GF-D8 (cell line): ENCODE data around the gene CLTCL1.
"Not testable (repeated sequence)": the region's sequence is repeated elsewhere in the genome, so short reads cannot be mapped to it uniquely, and the experiment has no call there.

Experiments used
- DNase-seq: peaks from one replicate; lab custom pipeline; 2025; lab: John Stamatoyannopoulos, UW

The CLTCL1 gene

DNA sequence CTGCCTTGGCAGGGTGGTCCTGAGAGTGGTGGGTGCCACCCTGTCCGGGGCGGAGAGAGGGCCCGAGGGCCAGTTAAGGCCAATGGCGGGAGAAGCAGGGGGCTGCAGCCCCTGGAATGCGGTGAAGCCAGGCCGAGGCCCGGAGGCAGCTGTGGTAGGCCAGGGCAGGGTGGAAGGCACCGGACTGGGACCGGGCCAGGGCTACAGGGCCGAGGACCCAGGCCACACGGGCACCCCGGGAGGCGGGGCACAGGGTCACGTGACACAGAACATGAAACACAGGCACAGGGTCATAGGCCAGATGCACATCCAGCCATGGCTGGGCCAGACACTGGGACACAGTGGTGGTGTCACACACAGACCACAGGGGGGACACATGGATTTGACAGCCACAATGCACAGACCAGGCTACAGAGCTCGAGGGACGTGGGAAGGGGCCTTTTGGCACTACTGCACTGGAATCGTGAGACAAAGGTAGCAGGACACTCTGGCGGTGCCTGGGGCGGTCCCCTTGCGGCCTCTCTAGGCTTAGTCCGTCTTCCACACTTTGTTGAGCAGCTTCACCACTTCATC, 115.8 kb downstream of the CLTCL1 start:
- no peak for DNase-seq

DNA sequence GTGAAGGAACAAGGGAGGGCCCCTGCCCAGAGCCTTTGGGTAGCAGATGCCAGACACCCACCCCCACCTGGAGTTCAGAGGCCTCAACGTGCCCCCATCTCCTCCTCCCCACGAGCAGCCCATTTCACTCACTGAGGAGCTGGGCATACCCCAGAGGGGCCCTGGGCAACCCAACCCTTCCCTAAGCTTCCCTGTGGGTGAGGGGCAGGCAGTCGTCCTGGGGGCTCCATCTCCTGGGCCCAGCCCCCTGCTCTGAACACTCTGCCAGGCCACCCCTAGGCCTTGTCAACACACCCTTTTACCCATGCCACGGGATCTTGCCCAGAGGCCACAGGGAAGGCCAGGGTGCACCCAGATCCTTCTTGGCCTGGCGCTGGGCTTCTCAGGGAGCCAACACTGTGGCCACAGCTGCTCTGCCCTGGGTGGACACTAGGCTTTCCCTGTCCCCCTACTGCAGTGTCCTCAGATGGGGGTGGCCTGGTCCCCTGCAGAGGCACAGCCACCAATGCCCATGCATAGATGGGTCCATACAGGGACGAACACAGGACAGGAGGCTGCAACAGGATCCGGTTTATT, 116.4 kb downstream of the CLTCL1 start:
- no peak for DNase-seq

DNA sequence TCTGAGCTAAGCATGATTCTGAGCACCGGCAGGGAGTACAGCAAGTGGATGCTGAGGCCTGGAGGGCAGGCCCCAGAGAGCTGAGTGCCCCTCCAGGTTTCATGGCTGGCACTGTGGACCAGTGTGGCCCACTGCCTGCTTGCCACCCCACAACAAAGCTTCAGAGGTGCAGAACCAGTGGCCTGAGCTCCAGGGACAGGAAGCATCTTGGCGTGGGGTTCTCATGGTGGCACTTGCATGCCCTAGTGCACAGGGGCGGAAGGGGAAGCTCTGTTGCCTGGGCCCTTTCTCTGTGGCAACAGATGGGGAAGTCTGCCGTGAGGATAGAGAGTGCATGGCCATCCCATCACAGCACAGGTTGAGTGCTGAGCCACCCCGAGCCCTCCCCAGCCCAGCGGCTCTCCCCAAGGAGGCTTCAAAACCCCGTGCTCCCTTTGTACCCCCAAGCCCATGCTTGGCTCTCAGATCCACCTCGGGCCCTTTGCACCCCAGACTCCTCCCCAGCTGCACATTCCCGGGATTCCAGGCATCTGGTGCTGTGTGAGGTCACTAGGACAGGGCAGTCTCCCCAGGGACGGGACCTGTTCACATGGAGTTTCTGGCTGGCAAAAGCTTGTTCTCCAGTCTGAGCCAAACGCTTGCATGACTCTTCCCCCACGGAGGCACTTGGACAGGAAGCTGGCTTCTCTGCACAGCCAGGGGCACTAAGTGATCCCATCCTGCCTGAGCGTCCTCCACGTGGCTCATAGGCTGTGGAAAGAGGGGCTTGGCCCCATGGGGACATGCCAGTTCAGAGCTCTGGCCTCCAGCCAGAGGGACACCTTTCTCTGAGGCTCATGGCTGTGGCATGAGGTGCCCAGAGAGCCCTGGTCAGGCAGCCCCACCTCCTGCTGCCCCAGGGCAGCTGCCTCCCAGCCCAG, 117.2 kb downstream of the CLTCL1 start:
- DNase-seq, result peak; percentile 61

DNA sequence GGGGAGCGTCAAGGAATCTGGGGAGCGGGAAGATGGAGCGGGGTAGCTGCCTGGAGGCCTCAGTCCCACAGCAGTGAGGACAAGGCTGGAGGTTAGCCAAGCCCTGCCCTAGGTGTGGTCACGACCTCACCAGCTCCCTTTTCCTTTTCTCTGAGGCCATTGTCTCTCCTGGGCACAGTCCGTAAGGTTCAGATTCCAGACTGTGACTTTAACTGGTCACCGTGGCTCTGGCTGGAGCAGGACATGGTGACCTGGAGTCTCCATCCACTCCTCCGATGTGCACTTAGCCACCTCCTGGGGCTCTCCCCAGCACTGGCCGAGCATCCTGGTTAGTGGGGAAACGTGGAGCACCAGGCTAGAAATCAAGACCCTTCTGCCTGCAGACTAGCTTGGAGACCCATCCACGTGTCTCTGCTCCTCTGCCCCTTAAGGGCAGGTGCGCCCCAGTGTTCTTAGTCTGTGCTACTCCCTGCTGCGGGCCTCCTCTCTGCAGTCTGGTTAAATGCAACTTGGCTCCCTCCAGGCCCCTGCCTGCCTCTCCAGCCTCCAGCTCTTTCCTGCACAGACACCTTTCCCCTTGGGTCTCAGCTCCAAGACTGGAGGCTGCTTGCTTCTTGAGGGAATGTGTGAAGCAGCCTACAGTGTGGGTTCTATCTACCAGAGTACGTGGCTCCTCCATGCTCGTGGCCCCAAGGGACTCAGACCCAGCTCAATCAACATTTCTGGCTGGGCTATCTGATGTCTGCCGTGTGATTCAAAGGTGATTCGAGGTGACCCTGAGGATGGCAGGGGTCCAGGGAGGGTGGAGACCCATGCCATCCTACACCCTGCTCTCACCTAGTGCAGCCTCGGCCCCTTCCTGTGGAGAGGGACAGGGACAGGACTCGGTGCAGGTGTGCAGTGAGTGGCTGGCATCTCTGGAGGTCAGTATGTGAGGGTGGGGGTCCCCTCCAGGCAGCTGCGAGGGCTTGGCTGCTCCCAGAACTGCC, 118.2 kb downstream of the CLTCL1 start:
- DNase-seq, result no peak

DNA sequence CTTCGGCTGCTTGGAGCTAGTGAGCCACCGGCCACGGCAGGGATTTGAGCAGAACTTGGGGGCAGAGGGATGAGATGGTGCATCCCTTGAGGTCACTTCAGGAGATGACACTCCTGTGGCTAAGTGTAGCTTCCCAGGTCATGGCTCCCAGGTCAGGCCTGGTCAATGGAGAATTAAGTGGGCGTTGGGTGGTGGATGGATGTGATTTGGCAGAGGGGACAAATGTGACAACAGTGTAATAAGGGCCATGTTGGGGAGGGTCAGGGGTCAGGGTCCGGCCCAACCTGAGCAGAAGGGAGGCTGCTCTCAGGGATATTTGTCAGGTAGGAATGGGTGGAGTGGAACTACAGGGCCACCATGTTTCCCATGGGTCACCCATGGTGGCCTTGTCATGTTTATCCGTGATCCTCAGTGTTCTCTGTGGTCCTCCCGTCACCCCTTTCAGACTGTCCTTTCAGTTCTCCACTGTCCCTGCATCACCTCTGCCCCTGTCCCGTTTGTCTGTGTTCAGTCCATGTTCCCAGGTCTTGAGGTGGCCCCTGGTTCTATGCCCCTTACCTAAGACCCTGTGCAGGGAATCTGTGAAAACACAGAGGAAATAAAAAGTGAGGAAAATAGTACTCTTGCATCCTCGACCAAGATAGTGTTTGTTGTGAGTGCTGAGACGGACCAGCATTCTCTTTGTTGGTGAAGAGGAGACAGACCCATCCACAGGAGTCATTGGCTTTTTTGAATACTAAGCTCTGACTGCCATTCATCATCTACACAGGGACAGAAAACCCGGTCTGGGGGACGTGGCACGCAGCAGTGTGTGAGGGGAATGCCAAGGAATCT, 119.1 kb downstream of the CLTCL1 start:
- DNase-seq, result no peak

DNA sequence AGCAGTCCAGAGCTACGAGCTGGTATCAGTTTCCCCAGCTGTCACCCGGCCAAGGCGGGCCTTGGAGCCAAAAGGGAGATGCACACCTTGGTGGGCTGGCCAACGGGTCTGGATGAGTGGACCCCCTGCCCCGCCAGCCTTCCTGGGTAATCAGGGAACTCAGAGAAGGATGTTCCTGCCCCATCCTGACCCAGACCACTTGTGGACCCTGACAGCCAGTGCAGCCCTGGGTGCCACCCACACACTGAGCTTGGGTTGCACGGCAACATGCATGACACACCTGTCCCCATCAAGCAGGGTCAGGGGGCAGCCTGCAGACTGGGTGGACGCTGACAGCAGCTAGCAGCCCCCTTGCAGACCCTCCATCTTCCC, 121.6 kb downstream of the CLTCL1 start:
- DNase-seq, result no peak

DNA sequence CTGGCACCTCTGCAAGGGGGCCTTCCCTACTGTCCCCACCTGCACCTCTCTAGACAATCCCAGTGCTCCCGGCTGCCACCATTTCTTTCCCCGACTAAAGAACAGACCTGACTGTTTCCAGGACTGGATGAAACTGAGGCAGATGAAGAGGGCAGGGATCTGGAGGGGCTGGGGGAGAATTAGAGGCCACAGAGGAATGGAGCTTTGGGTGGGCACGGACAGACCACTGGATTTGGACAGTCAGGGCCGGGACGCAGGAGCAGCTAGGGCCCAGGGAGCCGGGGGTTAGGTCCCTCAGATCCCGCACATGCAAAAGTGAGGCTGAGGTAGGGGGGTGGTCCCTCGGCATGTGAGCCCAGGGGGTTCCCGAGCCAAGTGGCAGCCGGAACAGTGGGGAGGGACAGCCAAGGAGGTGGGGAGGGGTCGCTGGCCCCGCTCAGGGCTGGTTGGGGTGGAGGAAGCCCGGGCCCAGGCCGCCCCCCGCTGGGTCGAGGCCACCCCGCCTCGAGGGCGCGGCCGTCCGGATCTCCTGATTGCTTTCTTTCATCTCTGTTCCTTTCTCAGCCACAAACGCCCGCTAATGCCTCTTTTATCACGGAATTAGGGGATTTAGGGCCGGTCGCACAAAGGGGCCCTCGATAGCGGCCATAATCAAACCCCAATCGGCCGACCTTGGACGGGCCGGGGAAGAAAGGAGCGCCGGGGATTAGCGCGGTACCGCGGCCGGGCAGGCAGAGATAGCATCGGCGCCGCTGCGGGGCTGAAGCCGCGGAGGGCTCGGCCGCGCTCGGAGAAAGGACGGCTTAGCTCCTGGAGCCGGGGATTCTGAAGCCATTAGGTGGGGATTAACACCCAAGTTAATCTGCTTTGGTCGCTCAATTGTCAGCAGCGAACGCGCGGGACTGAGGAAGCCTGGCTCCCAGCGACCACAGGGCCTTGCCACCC, 122.2 kb downstream of the CLTCL1 start:
- DNase-seq, result no peak

DNA sequence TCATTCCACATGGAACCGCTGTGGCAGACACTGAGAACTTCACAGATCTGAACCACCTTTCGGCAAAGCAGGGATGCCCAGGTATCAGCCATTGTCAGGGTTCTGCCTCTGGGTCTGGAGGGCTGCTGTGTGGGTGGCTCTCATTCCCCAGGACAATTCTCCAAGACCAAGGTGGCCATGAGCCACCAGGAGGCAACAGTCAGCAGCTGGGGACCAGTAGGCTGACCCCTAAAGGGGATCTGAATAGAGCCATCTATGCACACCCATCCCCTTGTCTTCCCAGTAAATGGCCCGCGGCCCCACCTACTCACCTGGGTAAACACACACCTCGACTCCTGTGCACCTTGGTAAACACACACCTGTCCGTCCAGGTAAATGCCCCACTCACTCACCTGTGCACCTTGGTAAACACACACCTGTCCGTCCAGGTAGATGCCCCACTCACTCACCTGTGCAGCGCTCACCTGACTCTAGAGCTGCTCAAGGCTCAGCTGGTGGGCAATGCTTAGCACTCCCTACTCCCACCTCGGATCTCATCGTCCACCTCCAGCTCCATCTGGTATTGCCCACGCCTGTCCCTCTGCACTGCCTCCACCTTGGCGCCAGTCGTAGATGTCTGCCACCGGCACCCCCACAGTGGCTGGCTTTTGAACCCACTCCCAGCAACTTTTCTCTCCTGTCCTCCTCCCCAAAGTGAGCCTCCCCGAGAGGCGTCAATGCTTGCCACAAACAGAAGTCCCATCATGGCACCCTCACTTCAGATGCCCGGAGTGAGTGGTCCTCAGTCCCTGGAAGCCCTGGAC, 123.2 kb downstream of the CLTCL1 start:
- DNase-seq, result no peak

DNA sequence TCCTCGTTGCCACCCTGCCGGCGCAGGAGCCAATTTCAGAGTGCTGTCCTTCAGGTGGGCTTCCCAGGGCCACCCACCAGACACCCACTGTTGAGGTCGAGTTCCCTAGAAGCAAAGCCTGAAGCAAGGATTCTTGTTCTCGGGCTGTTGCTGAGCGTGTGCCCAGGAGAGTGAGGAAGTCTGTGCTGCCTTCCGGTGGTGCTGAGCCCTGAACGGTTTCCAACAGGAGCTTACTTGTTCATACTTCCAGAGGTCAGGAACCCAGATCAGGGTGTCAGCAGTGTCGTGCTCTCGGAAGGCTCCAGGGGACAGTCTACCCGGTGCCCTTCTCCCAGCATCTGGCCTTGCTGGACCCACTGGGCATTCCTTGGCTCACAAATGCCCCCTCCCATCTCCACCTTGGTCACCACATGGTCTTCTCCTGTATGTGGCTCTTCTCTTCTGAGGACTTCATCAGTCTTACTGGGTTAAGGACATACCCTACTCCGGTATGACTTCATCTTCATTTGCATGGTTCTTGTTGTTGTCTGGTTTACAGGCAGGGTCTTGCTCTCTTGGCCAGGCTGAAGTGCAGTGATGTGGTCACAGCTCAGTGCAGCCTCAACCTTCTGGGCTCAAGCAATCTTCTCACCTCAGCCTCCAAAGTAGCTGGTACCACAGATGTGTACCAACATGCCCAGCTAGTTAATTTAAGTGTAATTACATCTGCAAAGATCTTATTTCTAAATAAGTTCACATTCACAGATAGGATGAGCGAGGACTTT, 124.2 kb downstream of the CLTCL1 start:
- DNase-seq, result no peak

DNA sequence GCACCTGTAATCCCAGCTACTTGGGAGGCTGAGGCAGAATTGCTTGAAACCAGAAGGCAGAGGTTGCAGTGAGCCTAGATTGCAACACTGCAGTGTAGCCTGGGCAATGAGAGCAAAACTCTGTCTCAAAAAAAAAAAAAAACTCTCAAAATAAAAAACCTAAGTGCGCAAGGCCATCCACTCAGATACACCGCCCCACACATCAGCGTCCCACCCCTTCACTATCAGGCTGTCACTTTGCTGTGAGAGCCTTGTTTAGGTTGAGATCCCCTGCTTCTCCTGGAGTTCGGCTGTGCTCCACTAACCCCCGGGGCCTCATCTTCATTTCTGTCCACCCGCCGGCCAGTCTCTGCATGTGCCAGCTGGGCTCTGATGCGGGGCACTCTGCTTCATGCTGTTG, 125.1 kb downstream of the CLTCL1 start:
- DNase-seq, result no peak

DNA sequence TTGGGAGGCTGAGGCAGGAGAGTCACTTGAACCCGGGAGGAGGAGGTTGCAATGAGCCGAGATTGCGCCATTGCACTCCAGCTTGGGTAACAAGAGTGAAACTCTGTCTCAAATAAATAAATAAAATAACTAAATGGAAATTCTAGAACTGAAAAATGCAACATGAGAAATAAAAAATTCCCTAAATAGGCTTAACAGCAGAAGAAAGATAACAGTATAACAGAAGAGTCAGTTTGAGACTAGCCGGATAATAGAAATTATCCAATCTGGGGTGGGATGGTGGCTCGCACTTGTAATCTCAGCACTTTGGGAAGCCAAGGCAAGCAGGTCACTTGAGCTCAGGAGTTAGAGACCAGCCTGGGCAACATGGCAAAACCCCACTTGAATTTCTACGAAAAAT, 127.1 kb downstream of the CLTCL1 start:
- DNase-seq, result no peak

DNA sequence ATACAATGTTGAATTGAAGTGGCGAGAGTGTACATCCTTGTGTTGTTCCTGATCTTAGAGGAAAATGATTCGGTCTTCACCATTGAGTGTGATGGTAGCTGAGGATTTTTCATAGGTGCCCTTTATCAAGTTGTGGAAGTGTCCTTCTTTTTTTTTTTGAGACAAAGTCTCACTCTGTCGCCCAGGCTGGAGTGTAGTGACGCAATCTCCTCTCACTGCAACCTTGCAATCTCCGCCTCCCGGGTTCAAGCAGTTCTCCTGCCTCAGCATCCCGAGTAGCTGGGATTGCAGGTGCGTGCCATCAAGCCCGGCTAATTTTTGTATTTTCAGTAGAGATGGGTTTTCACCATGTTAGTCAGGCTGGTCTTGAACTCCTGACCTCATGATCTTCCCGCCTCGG, 132.9 kb downstream of the CLTCL1 start:
- not testable (repeated sequence) for DNase-seq

DNA sequence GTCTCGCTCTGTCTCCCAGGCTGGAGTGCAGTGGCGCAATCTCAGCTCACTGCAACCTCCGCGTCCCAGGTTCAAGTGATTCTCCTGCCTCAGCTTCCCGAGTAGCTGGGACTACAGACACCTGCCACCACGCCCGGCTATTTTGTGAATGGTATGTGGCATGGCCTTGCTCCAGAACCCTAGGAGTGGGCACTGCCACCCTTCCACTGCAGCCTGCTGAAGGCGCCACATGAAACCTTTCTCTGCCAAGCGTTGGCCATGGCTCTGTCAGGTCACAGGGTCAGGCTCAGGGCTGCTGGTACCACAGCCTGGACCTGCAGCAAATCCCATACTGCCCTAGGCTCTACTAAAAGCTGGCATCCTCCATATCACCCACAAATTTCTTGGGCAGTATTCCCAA, 135.4 kb downstream of the CLTCL1 start:
- not testable (repeated sequence) for DNase-seq

DNA sequence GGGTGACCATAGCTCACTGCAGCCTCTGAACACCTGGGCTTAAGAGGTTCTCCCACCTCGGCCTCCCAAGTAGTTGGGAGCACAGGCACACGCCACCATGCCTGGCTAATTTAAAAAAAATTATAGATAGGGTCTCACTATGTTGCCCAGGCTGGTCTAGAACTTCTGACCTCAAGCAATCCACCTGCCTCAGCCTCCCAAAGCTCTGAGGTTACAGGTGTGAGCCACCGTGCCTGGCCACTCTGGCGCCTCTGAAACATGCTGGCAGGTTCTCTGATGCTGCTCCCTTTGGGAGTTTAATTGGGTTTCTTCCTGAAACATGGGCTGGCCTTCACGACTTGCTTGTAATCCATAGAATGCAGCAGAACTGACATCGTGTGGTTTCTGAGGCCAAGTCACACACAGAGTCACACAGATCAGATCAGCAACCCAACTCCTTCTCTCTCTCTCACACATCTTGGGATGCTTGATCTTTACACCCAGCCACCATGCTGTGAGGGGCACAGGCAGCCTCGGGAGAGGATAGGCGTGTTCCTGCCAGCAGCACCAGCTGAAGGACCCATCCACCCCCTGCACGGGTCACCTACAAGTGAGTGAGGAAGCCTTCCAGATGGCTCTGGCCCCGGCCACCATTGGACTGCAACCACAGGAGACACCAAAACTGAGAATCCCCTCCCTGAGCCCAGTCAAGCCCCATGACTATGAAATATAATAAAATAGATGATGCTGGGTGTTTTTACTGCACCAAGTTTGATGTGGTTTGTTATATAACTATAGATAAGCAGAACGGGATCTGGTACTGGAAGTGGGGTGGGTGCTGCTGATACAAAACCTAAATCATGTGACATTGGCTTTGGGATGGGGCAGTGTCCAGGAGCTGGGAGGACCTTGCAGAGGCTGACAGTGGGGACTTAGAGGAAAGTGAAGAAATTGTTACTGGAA, 138.3 kb downstream of the CLTCL1 start:
- no peak for DNase-seq

DNA sequence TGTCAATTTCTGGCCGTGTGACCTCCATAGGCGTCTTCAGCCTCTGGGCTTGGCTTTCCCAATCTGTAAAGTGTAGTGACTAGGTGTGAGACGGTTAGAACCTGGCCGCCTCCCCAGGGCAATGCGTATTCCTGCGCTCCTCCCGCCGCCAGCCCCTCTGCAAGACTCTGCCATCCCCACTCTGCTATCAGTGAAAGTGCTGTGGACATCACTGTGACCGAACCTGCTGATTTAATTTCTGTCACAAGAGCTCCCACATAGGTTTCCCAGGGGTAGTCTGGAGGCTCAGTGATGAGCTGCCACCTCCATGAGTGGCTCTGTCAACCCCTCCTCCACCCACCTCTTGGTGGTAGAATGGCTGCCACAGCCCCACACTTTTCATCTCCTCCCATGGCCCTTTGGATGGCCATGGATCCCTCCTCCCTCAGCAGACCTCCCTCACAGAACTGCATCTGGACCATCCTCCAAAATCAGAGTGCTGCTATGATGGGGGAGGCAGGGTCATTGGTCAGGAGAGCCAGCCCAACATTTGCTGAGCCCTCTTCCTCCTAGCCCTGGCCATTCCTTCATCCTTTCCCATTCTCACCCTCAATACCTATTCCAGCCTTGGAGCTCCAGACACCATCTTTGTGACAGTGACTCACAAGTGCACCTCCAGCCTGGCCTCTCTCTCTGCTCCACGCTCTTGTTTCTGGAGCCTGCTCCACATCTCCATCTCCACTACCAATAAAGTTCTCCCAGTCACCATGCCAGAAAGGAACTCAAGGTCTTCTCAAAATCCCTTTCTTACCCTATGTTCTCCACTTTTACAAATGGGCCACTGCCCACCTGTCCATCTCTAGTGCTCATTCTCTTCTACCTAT, 140.0 kb downstream of the CLTCL1 start:
- DNase-seq, result no peak
